ENCODE results near the gene ATG7. TPM values are rescaled to one million over a fixed set of nuclear protein-coding genes. Genes with fewer than 3 reads are reported as not detected.
"Not testable (repeated sequence)": the region's sequence is repeated elsewhere in the genome, so short reads cannot be mapped to it uniquely, and the experiment has no call there.

Gene ATG7
- total and polyA plus RNA-seq, 11 donors: 4.4 to 45.1 (median 14.4) TPM

DNA sequence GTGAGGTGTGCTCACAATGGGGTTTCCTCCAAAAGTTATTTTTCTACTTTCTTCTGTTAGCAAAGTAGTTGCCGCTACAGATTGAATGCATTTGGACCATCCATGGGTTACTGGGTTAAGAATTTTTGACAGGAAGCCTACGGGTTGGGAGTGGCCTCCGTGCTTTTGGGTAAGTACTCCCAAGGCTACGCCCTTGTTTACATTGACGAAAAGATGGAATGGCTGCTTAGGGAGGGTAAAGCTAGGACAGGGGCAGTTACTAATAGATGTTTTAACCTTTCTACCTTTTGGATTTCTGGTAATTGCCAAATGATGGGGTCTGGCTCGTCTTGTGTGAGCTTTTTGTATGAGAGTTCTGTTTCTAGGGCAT lies 20.4 kb upstream of the ATG7 start:
- Histone ChIP-seq H3K27me3 (peaks cover 0 to 6% (median 0%) of the 10 kb centered on the region in 9 donors), H3K4me3 (no peak overlapping the region), H3K27ac (no peak overlapping the region), H3K4me1 (peaks cover 0 to 3% (median 0%) of the 10 kb centered on the region in 12 donors), H3K9me3 (no peaks in the 10 kb centered on the region), H3K36me3 (no peaks in the 10 kb centered on the region)
- DNase-seq: no peak
- no peak for ATAC-seq
- WGBS, 4 donors: 69 to 78% (median 75%) methylated on average over 6 of the region's 6 CpGs
- intact Hi-C loops (cut with DNase I): no loop called here
- TF ChIP-seq, protein P1, sequence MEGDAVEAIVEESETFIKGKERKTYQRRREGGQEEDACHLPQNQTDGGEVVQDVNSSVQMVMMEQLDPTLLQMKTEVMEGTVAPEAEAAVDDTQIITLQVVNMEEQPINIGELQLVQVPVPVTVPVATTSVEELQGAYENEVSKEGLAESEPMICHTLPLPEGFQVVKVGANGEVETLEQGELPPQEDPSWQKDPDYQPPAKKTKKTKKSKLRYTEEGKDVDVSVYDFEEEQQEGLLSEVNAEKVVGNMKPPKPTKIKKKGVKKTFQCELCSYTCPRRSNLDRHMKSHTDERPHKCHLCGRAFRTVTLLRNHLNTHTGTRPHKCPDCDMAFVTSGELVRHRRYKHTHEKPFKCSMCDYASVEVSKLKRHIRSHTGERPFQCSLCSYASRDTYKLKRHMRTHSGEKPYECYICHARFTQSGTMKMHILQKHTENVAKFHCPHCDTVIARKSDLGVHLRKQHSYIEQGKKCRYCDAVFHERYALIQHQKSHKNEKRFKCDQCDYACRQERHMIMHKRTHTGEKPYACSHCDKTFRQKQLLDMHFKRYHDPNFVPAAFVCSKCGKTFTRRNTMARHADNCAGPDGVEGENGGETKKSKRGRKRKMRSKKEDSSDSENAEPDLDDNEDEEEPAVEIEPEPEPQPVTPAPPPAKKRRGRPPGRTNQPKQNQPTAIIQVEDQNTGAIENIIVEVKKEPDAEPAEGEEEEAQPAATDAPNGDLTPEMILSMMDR (IDR thresholded peaks at IDR 0.05): no peak
- no peak for TF ChIP-seq POLR2A (IDR thresholded peaks at IDR 0.05)

DNA sequence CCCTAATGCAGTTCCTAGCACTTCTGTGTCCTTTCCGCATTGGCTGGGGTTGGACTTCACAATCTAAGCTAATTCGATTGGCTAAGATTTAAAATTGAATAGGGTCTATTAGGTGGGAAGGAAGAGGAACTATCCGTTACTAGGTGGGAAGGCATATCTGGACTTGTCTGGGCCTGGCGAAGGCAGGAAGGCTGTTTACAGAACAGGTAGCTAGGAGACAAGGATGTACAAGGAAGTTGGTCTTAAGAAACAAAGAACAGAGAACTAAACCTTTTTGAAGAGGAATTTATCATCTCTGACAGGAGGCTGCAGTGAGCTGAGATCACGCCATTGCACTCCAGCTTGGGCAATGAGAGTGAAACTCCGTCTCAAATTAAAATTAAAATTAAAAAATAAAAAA lies 17.3 kb upstream of the ATG7 start:
- peaks cover 0 to 6% (median 0%) of the 10 kb centered on the region in 9 donors for H3K27me3 ChIP-seq
- no peaks in the 10 kb centered on the region for H3K9me3 ChIP-seq
- peaks cover 0 to 9% (median 0%) of the 10 kb centered on the region in 9 donors for H3K36me3 ChIP-seq
- H3K27ac ChIP-seq: no peak overlapping the region
- peaks cover 0 to 3% (median 0%) of the 10 kb centered on the region in 12 donors for H3K4me1 ChIP-seq
- no peak for TF ChIP-seq POLR2A (IDR thresholded peaks at IDR 0.05)
- TF ChIP-seq, protein P1 (IDR thresholded peaks at IDR 0.05): no peak
- WGBS, 4 donors: 91 to 95% (median 94%) methylated on average over 6 of the region's 6 CpGs
- intact Hi-C loops (cut with DNase I): no loop called here
- no peak for DNase-seq
- no peak overlapping the region for H3K4me3 ChIP-seq
- ATAC-seq: no peak

DNA sequence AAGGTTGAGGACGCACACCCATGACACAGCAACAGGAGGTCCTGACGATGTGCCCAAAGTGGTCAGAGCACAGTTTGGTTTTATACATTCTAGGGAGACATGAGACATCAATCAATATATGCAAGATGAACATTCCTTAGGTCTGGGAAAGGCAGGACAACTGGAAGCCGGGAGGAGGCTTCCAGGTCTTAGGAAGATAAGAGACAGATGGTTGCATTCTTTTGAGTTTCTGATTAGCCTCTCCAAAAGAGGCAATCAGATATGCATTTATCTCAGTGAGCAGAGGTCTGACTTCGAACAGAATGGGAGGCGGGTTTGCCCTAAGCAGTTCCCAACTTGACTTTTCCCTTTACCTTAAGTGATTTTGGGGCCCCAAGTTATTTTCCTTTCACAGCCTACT lies 16.7 kb upstream of the ATG7 start:
- 55 to 58% (median 56%) methylated on average over 5 of the region's 5 CpGs for WGBS, 4 donors
- intact Hi-C loops (cut with DNase I); ATAC-seq: not testable (repeated sequence)

DNA sequence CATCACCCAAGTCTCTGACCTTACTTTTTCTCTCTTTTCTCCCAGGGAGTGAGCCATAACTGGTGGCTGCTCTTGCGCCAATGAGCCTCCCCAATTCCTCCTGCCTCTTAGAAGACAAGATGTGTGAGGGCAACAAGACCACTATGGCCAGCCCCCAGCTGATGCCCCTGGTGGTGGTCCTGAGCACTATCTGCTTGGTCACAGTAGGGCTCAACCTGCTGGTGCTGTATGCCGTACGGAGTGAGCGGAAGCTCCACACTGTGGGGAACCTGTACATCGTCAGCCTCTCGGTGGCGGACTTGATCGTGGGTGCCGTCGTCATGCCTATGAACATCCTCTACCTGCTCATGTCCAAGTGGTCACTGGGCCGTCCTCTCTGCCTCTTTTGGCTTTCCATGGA lies 13.2 kb upstream of the ATG7 start:
- TF ChIP-seq POLR2A (IDR thresholded peaks at IDR 0.05): no peak
- TF ChIP-seq, protein P1 (IDR thresholded peaks at IDR 0.05): no peak
- H3K4me1 ChIP-seq: no peaks in the 10 kb centered on the region
- WGBS, 4 donors: 92 to 97% (median 95%) methylated on average over 11 of the region's 11 CpGs
- ATAC-seq: no peak
- H3K36me3 ChIP-seq: peaks cover 0 to 14% (median 0%) of the 10 kb centered on the region in 9 donors
- no peaks in the 10 kb centered on the region for H3K9me3 ChIP-seq
- no peak overlapping the region for H3K4me3 ChIP-seq
- H3K27me3 ChIP-seq: peaks cover 0 to 3% (median 0%) of the 10 kb centered on the region in 9 donors
- no peak overlapping the region for H3K27ac ChIP-seq
- no peak for DNase-seq
- intact Hi-C loops (cut with DNase I): no loop called here

More for the DNA sequence above, 16.7 kb upstream of the ATG7 start:
- not testable (repeated sequence) for H3K27ac ChIP-seq, H3K27me3 ChIP-seq, H3K9me3 ChIP-seq, H3K4me1 ChIP-seq, H3K4me3 ChIP-seq, DNase-seq
- H3K36me3 ChIP-seq: peaks cover 0 to 14% (median 0%) of the 10 kb centered on the region in 9 donors

DNA sequence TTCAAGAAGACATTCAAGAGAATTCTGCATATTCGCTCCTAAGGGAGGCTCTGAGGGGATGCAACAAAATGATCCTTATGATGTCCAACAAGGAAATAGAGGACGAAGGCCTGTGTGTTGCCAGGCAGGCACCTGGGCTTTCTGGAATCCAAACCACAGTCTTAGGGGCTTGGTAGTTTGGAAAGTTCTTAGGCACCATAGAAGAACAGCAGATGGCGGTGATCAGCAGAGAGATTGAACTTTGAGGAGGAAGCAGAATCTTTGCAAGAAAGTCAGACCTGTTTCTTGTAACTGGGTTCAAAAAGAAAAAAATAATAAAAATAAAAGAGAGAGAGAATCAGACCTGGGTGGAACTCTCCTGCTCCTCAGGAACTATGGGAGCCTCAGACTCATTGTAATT lies 11.7 kb upstream of the ATG7 start:
- H3K27ac ChIP-seq: no peak overlapping the region
- intact Hi-C loops (cut with DNase I): no loop called here
- TF ChIP-seq, protein P1 (IDR thresholded peaks at IDR 0.05): no peak
- no peak for TF ChIP-seq POLR2A (IDR thresholded peaks at IDR 0.05)
- DNase-seq: no peak
- H3K9me3 ChIP-seq: no peaks in the 10 kb centered on the region
- H3K4me1 ChIP-seq: no peaks in the 10 kb centered on the region
- H3K27me3 ChIP-seq: peaks cover 0 to 4% (median 0%) of the 10 kb centered on the region in 9 donors
- WGBS, 4 donors: 80 to 91% (median 87%) methylated on average over 3 of the region's 3 CpGs
- H3K36me3 ChIP-seq: peaks cover 0 to 14% (median 0%) of the 10 kb centered on the region in 9 donors
- ATAC-seq: no peak
- no peak overlapping the region for H3K4me3 ChIP-seq

All from heart left ventricle (tissue), 16 donors.